ENCODE data around the gene MAPKAPK2.

DNA sequence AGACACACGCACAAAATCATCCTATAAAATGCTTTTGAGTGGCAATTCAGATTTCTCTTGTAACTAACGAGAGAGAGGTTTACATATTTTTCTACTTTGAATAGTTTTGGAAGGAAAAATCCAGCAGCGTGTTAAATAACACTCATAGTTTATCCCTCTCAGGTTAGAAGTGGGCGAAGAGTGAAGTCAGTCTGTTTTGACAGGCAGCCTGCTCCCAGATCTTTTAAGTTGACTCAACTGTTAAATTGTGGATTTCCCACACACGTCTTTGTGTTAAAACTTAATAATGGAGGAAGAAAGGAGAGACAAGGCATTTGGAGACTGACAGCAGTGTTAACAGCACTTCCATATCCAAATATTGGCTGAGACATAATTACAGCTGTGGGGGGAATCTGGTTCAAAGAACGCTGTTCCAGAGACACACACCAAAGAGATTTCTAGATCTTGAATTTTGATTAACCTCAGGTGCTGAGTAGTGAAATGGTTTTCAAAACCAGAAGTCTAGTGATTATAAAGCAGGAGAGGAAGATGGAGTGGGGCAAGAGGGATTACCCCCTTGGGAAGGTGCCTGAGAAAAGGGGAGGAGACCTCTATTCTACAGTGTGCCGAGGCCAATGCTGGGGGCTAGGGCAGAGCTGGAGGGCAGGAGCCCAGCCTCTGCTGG, 2.7 kb downstream of the MAPKAPK2 start:
- TF ChIP-seq POLR2A (IDR thresholded peaks at IDR 0.05): no peak
- TF ChIP-seq CTCF (IDR thresholded peaks at IDR 0.05): no peak
